HepG2 (cell line): ENCODE measurements around the gene YPEL3. TPM values are rescaled to one million over a fixed set of nuclear protein-coding genes. Genes with fewer than 3 reads are reported as not detected.

Experiments used
- ATAC-seq: fragments of 200-7000 bp; cut with Tn5 transposase; 3 replicates; pipeline ENCODE4 v1.9.1; 2020; ENCODE audit warnings: mild to moderate bottlenecking, moderate library complexity
- BruUV-seq: library from RNA; stranded (reverse); fragments of 400-500 nt; replicated peaks from 2 replicates; lab custom pipeline; 2021; lab: Mats Ljungman, UMichigan
- CTCF ChIA-PET: fragments of 300-600 bp; formaldehyde crosslinking; extraction: SDS; loops from one replicate; lab custom pipeline; 2021; ENCODE audit warnings: low total read pairs, inconsistent platforms, low intra/inter-chr PET ratio; lab: Yijun Ruan, JAX
- POLR2A ChIA-PET: fragments of 350-600 bp; sonication (Branson Sonifier 250); formaldehyde crosslinking; loops from one replicate; lab custom pipeline; 2020; ENCODE audit warnings: antibody characterized with exemption, inconsistent platforms; lab: Yijun Ruan, JAX
- DNase-seq: peaks from one replicate; pipeline ENCODE4 v3.0.0-alpha.2; 2015; ENCODE audit warnings: low spot score
- FAIRE-seq: peaks from 3 replicates; lab custom pipeline; 2011; peaks lifted over from hg19 to GRCh38; lab: Jason Lieb, UNC
- H2AFZ ChIP-seq: one replicate; pipeline ENCODE4 v1.6.1; 2011; ENCODE audit warnings: low read length, inconsistent platforms
- H3K27ac ChIP-seq: fragments of 300-600 bp; 3 replicates; pipeline ENCODE4 v1.8.0; 2011; ENCODE audit warnings: mixed run types, mild to moderate bottlenecking, mixed read lengths, low read length, inconsistent platforms; ENCODE audit not compliant: insufficient read depth; ENCODE audit errors: extremely low read length
- H3K27me3 ChIP-seq, 2 experiments: fragments of 200-600 bp in 1 of 2; 2 replicates in 1 of 2; 3 replicates in 1 of 2; pipeline versions ENCODE4 v1.6.0 to v1.8.0; 2011; ENCODE audit warnings: low read length in 2 of 2, mild to moderate bottlenecking in 2 of 2, moderate library complexity in 2 of 2, inconsistent platforms in 1 of 2; ENCODE audit not compliant: insufficient read depth in 2 of 2, control insufficient read depth in 1 of 2
- H3K36me3 ChIP-seq, 2 experiments: fragments of 200-600 bp in 1 of 2; replicated peaks in 1 of 2; 2 replicates in 1 of 2; 3 replicates in 1 of 2; pipeline versions ENCODE4 v1.5.1 to v1.8.0; 2011; ENCODE audit warnings: low read length in 2 of 2, inconsistent platforms in 1 of 2; ENCODE audit not compliant: insufficient read depth in 2 of 2, control insufficient read depth in 1 of 2
- H3K4me1 ChIP-seq: 2 replicates; pipeline ENCODE4 v1.5.1; 2012; ENCODE audit warnings: low read length, inconsistent platforms; ENCODE audit not compliant: insufficient read depth
- H3K4me2 ChIP-seq: 2 replicates; pipeline ENCODE4 v1.6.0; 2011; ENCODE audit warnings: low read depth, low read length, inconsistent platforms
- H3K4me3 ChIP-seq, 3 experiments: fragments of 200-600 bp in 1 of 3; sonication (generic), shearing (Covaris generic) in 1 of 3; replicated peaks in 1 of 3; 2 replicates each; pipeline ENCODE4 v1.5.1; 2011 to 2016; ENCODE audit warnings: low read length in 3 of 3, inconsistent platforms in 2 of 3, low read depth in 2 of 3, mild to moderate bottlenecking in 2 of 3, control low read depth in 1 of 3, mixed read lengths in 1 of 3; ENCODE audit not compliant: insufficient read depth in 1 of 3
- H3K79me2 ChIP-seq: one replicate; pipeline ENCODE4 v1.6.1; 2011; ENCODE audit warnings: low read length, inconsistent platforms; ENCODE audit not compliant: insufficient read depth
- H3K9ac ChIP-seq: 2 replicates; pipeline ENCODE4 v1.6.0; 2011; ENCODE audit warnings: mild to moderate bottlenecking, low read depth, low read length, inconsistent platforms; ENCODE audit not compliant: insufficient read depth
- H3K9me3 ChIP-seq: 2 replicates; pipeline ENCODE4 v1.5.1; 2012; ENCODE audit warnings: mild to moderate bottlenecking, low read length
- H4K20me1 ChIP-seq: 2 replicates; pipeline ENCODE4 v1.6.0; 2011; ENCODE audit warnings: inconsistent platforms, mild to moderate bottlenecking, low read length, moderate library complexity; ENCODE audit not compliant: insufficient read depth
- AGO1 ChIP-seq: fragments of 200-400 bp; formaldehyde crosslinking; IDR thresholded peaks from 2 replicates; pipeline ENCODE4 v1.6.1; 2017; ENCODE audit warnings: mild to moderate bottlenecking, low read depth, low read length, moderate library complexity; ENCODE audit not compliant: poor library complexity, severe bottlenecking
- CHCHD3 ChIP-seq: sonication (generic); formaldehyde crosslinking; IDR thresholded peaks from 2 replicates; pipeline ENCODE4 v1.8.0; 2022; ENCODE audit warnings: mild to moderate bottlenecking, missing genetic modification reagents, moderate library complexity
- HOXA3 ChIP-seq: sonication (generic); formaldehyde crosslinking; IDR thresholded peaks from 2 replicates; pipeline ENCODE4 v1.5.0; 2020; ENCODE audit warnings: missing genetic modification reagents
- MAX ChIP-seq: IDR thresholded peaks from 2 replicates; pipeline ENCODE4 v1.6.1; 2012; ENCODE audit warnings: inconsistent platforms
- MTF2 ChIP-seq: sonication (generic); formaldehyde crosslinking; IDR thresholded peaks from 2 replicates; pipeline ENCODE4 v1.5.0; 2020; ENCODE audit warnings: missing genetic modification reagents, borderline replicate concordance
- PATZ1 ChIP-seq: sonication (generic); formaldehyde crosslinking; IDR thresholded peaks from 2 replicates; pipeline ENCODE4 v1.4.0; 2020; ENCODE audit warnings: missing genetic modification reagents
- SRSF9 ChIP-seq: fragments of 200-400 bp; formaldehyde crosslinking; IDR thresholded peaks from 2 replicates; pipeline ENCODE4 v1.6.1; 2018; ENCODE audit warnings: borderline replicate concordance, mild to moderate bottlenecking, low read depth, low read length; ENCODE audit not compliant: insufficient read depth, poor library complexity, severe bottlenecking
- ZFP82 ChIP-seq: sonication (generic); formaldehyde crosslinking; IDR thresholded peaks from 2 replicates; pipeline ENCODE4 v1.5.1; 2020; ENCODE audit warnings: mild to moderate bottlenecking, missing genetic modification reagents, borderline replicate concordance
- ZNF121 ChIP-seq: sonication (generic); formaldehyde crosslinking; IDR thresholded peaks from 2 replicates; pipeline ENCODE4 v1.5.0; 2020; ENCODE audit warnings: mild to moderate bottlenecking, missing genetic modification reagents
- ZNF225 ChIP-seq: sonication (generic); formaldehyde crosslinking; IDR thresholded peaks from 2 replicates; pipeline ENCODE4 v1.4.0; 2020; ENCODE audit warnings: mild to moderate bottlenecking, missing genetic modification reagents
- ZNF275 ChIP-seq: sonication (generic); formaldehyde crosslinking; IDR thresholded peaks from 2 replicates; pipeline ENCODE4 v1.8.0; 2022; ENCODE audit warnings: missing genetic modification reagents, mild to moderate bottlenecking, inconsistent platforms, borderline replicate concordance
- WGBS: methylation state at CpG from one replicate; pipeline ENCODE4 v1.1.6; 2017; ENCODE audit warnings: low lambda C conversion rate; 5-methylcytosine and 5-hydroxymethylcytosine counted together
- in situ Hi-C: cut with HindIII; loops from 2 replicates; pipeline ENCODE4 v1.10.0; 2017; ENCODE audit warnings: low pct_unique_long_range_greater_than_20kb; ENCODE audit not compliant: extremely low pct_ligation_motif_present
- intact Hi-C: fragments of 100-400 bp; cut with micrococcal nuclease; formaldehyde crosslinking; loops from one replicate; pipeline ENCODE4 v1.10.0; 2022; ENCODE audit not compliant: unreplicated experiment
- polyA plus RNA-seq, 8 experiments: library from polyadenylated mRNA; depleted of rRNA in 3 of 8; stranded (reverse) in 7 of 8; unstranded in 1 of 8; fragments of >200 nt; fragmentation: Illumina TruSeq in 4 of 8; extraction: Trizol in 4 of 8; gene quantifications; 2 replicates each; pipeline versions ENCODE4 v1.2.1 to v1.2.3, GENCODE V29; 2011 to 2016; ENCODE audit warnings: low read depth in 4 of 8, missing spikeins in 1 of 8, mixed read lengths in 1 of 8; ENCODE audit not compliant: insufficient read depth in 1 of 8
- total RNA-seq, 5 experiments: library from RNA; depleted of rRNA; stranded (reverse); fragments of >200 nt; fragmentation: Illumina TruSeq; extraction: Trizol; gene quantifications; 2 replicates each; pipeline ENCODE4 v1.2.3, GENCODE V29; 2016; ENCODE audit warnings: low read depth in 1 of 5
- TF ChIP-seq, protein P1 (sequence below): conservative IDR thresholded peaks from 2 replicates; pipeline ENCODE4 v1.6.1; 2018; ENCODE audit warnings: missing genetic modification reagents

YPEL3 gene
- total and polyA plus RNA-seq, 2 of the 13 experiments (the other 11 are each of a cell fraction or from before 2014, with no cell fraction given): 5.4 to 47.0 TPM

GRCh38 chr16:30124985-30125379, 29.0 kb upstream of the YPEL3 start:
- H3K4me2 ChIP-seq: no peak overlapping the region
- CTCF ChIA-PET: no interaction called here
- H3K4me3 ChIP-seq: no peak overlapping the region
- BruUV-seq: no TSS peak
- FAIRE-seq: no peak
- ATAC-seq: no peak
- H4K20me1 ChIP-seq: no peaks in the 10 kb centered on the region
- 92% methylated on average over 4 of the region's 4 CpGs for WGBS
- H3K9ac ChIP-seq: no peak overlapping the region
- no peak for DNase-seq
- TF ChIP-seq MTF2 (CRISPR knock-in tag): no peak
- peak; percentile 83 for TF ChIP-seq ZNF121 (CRISPR knock-in tag)
- TF ChIP-seq ZFP82 (CRISPR knock-in tag): 0 out of 2 replicates have a peak, but pooled peaks have one; percentile 49
- TF ChIP-seq, all 625 proteins: peak for 2
- Histone ChIP-seq H3K9me3 (no peaks in the 10 kb centered on the region), H3K27me3 (no peaks in the 10 kb centered on the region), H3K79me2 (no peaks in the 10 kb centered on the region), H3K36me3 (no peaks in the 10 kb centered on the region; a peak in 1 of 5 replicates), H3K4me1 (peaks cover 72% of the 10 kb centered on the region), H3K27ac (no peak overlapping the region), H2AFZ (no peak overlapping the region)
- in situ Hi-C loops (no loop called here), intact Hi-C loops (no loop called here)
- POLR2A ChIA-PET: interaction anchor here (1.8 to 4.1 kb wide), 4 partner anchors 12 to 58 kb away, joined by 6 to 28 read pairs (median 17); partner anchors contain the start of genes CORO1A, GDPD3 and TBX6

DNA sequence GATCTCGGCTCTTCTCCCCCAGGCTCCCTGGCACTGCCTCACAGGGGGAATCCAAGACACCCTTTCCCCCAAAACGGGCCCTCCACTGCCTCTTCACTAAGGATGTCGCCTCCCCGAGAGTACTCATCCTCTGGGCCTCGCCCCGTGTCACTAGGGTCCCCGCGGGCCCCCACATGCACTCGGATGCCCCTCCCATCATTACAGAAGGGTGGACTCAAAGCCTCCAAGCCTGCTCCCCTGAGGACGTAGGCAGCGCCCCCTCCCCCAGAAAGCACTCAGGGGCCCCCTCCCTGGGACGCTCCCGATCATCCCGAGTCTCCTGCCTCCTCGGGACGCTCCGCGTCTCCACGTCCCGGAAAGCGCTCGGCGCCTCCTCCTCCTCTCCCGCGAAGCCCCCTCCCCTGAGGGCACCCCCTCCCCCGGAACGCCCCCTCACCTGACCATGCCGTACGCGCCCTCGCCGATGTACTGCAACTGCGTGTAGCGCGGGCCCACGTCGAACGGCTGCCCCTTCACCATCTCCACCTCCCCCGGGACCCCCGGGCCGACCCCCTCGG, 26.7 kb upstream of the YPEL3 start:
- ATAC-seq: peak; percentile 18
- H3K27me3 ChIP-seq: no peaks in the 10 kb centered on the region
- no TSS peak for BruUV-seq
- ChIA-PET POLR2A (interaction anchor here (1.6 to 4.1 kb wide), 5 partner anchors 10 to 57 kb away, joined by 4 to 28 read pairs (median 9); partner anchors contain the start of genes ALDOA, GDPD3 and TBX6), CTCF (no interaction called here)
- WGBS: 6% methylated on average over 40 of the region's 42 CpGs
- H3K4me3 ChIP-seq: peak overlapping the region; percentile 81 to 93 (median 93)
- no peaks in the 10 kb centered on the region for H3K9me3 ChIP-seq
- intact Hi-C loops (no loop called here), in situ Hi-C loops (no loop called here)
- H3K79me2 ChIP-seq: no peaks in the 10 kb centered on the region
- DNase-seq: no peak
- no peak for FAIRE-seq
- H3K4me1 ChIP-seq: peaks cover 57% of the 10 kb centered on the region
- H3K9ac ChIP-seq: peak overlapping the region; percentile 73
- no peaks in the 10 kb centered on the region for H4K20me1 ChIP-seq
- H3K4me2 ChIP-seq: peak overlapping the region; percentile 94
- H3K36me3 ChIP-seq: peaks cover 1 to 7% of the 10 kb centered on the region in 2 experiments; a peak in 4 of 5 replicates
- peak overlapping the region; percentile 60 for H3K27ac ChIP-seq
- H2AFZ ChIP-seq: no peak overlapping the region
- peak; percentile 7 for TF ChIP-seq AGO1
- no peak for TF ChIP-seq HOXA3 (CRISPR knock-in tag)
- TF ChIP-seq, protein P1, sequence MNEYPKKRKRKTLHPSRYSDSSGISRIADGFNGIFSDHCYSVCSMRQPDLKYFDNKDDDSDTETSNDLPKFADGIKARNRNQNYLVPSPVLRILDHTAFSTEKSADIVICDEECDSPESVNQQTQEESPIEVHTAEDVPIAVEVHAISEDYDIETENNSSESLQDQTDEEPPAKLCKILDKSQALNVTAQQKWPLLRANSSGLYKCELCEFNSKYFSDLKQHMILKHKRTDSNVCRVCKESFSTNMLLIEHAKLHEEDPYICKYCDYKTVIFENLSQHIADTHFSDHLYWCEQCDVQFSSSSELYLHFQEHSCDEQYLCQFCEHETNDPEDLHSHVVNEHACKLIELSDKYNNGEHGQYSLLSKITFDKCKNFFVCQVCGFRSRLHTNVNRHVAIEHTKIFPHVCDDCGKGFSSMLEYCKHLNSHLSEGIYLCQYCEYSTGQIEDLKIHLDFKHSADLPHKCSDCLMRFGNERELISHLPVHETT (CRISPR knock-in tag): 0 out of 2 replicates have a peak, but pooled peaks have one; percentile 32
- TF ChIP-seq CHCHD3: no peak
- TF ChIP-seq MAX: no peak
- TF ChIP-seq ZNF275: no peak
- TF ChIP-seq SRSF9: no peak
- peak; percentile 90 for TF ChIP-seq PATZ1 (CRISPR knock-in tag)
- peak; percentile 53; the same call in 1 of the 2 replicates for TF ChIP-seq ZNF225 (CRISPR knock-in tag)
